Loucy (cell line): ENCODE data around the gene COL8A1.

Experiments used
- H2AFZ ChIP-seq: fragments of 200-600 bp; sonication (generic); 2 replicates; pipeline ENCODE4 v1.6.0; 2016; ENCODE audit warnings: antibody characterized with exemption, mild to moderate bottlenecking, low read length, moderate library complexity
- H3F3A ChIP-seq: fragments of 200-600 bp; 2 replicates; pipeline ENCODE4 v1.6.0; 2016; ENCODE audit warnings: antibody characterized with exemption, low read depth, mild to moderate bottlenecking
- H3K27me3 ChIP-seq: fragments of 200-600 bp; sonication (generic); 2 replicates; pipeline ENCODE4 v1.6.1; 2014; ENCODE audit warnings: low read length, mild to moderate bottlenecking; ENCODE audit not compliant: insufficient read depth, poor library complexity, severe bottlenecking
- H3K36me3 ChIP-seq: fragments of 200-600 bp; sonication (generic); 2 replicates; pipeline ENCODE4 v1.6.1; 2016; ENCODE audit warnings: low read length; ENCODE audit not compliant: insufficient read depth
- H3K4me1 ChIP-seq: fragments of 200-600 bp; sonication (generic); 2 replicates; pipeline ENCODE4 v1.5.1; 2014; ENCODE audit warnings: low read length, mild to moderate bottlenecking; ENCODE audit not compliant: insufficient read depth, poor library complexity, severe bottlenecking
- H3K4me2 ChIP-seq: fragments of 200-600 bp; sonication (generic); 2 replicates; pipeline ENCODE4 v1.6.0; 2014; ENCODE audit warnings: antibody characterized with exemption, low read length, low read depth, mild to moderate bottlenecking; ENCODE audit not compliant: poor library complexity, severe bottlenecking
- H3K4me3 ChIP-seq: fragments of 200-600 bp; sonication (generic); 2 replicates; pipeline ENCODE4 v1.5.1; 2014; ENCODE audit warnings: low read length, mild to moderate bottlenecking, mixed read lengths; ENCODE audit not compliant: poor library complexity, severe bottlenecking
- H3K79me2 ChIP-seq: fragments of 200-600 bp; sonication (generic); 2 replicates; pipeline ENCODE4 v1.6.1; 2014; ENCODE audit warnings: low read length; ENCODE audit not compliant: insufficient read depth
- H3K9ac ChIP-seq: fragments of 200-600 bp; sonication (generic); 2 replicates; pipeline ENCODE4 v1.6.0; 2014; ENCODE audit warnings: mild to moderate bottlenecking, low read depth, low read length, moderate library complexity; ENCODE audit not compliant: poor library complexity, severe bottlenecking
- H3K9me2 ChIP-seq: fragments of 200-600 bp; sonication (generic); replicated peaks from 2 replicates; pipeline ENCODE4 v1.6.1; 2016; ENCODE audit warnings: low read depth, low read length, mixed read lengths
- H3K9me3 ChIP-seq: fragments of 200-600 bp; sonication (generic); 2 replicates; pipeline ENCODE4 v1.6.1; 2014; ENCODE audit warnings: mild to moderate bottlenecking, antibody characterized with exemption, low read length, low read depth; ENCODE audit not compliant: insufficient read depth
- H4K20me1 ChIP-seq: fragments of 200-600 bp; sonication (generic); 2 replicates; pipeline ENCODE4 v1.6.0; 2014; ENCODE audit warnings: antibody characterized with exemption, low read length, mild to moderate bottlenecking; ENCODE audit not compliant: insufficient read depth, poor library complexity, severe bottlenecking
- EZH2phosphoT487 ChIP-seq: fragments of 200-600 bp; IDR thresholded peaks from 2 replicates; pipeline ENCODE4 v1.6.1; 2018; ENCODE audit warnings: antibody characterized with exemption, mild to moderate bottlenecking, moderate library complexity, borderline replicate concordance
- TF ChIP-seq, protein P1 (sequence below): fragments of 200-600 bp; sonication (generic); conservative IDR thresholded peaks from 2 replicates; pipeline ENCODE4 v1.5.1; 2014; ENCODE audit warnings: mild to moderate bottlenecking, antibody characterized with exemption, low read length

Gene COL8A1

DNA sequence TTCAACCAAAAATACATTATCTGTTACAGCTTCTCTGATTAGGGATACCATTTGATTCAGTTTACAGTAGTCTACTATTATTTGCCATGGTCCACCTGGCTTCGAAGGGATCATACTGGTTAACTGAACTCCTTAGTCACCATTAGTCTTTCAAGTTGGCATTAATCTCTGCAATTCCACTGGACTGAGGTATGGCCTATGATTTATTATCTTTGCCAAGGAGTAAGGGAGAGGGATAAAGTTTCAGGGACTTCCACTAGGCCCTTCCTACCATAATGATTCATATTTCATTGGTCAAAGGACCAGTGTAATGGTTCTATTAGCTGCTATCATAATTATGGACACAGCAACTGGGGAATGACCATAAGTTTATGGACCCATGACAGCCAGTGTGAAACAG is 172.0 kb downstream of the COL8A1 start:
- Histone ChIP-seq H4K20me1 (no peaks in the 10 kb centered on the region), H3K36me3 (no peaks in the 10 kb centered on the region), H3K9ac (no peak overlapping the region), H3K9me2 (no peaks in the 10 kb centered on the region), H3K27me3 (no peaks in the 10 kb centered on the region), H3K79me2 (no peaks in the 10 kb centered on the region), H3K4me1 (no peaks in the 10 kb centered on the region), H3K4me2 (no peak overlapping the region), H3F3A (no peaks in the 10 kb centered on the region), H2AFZ (no peak overlapping the region), H3K9me3 (peaks cover 7% of the 10 kb centered on the region; the same call in 1 of the 2 replicates), H3K4me3 (no peak overlapping the region)
- no peak for TF ChIP-seq EZH2phosphoT487
- TF ChIP-seq, protein P1, sequence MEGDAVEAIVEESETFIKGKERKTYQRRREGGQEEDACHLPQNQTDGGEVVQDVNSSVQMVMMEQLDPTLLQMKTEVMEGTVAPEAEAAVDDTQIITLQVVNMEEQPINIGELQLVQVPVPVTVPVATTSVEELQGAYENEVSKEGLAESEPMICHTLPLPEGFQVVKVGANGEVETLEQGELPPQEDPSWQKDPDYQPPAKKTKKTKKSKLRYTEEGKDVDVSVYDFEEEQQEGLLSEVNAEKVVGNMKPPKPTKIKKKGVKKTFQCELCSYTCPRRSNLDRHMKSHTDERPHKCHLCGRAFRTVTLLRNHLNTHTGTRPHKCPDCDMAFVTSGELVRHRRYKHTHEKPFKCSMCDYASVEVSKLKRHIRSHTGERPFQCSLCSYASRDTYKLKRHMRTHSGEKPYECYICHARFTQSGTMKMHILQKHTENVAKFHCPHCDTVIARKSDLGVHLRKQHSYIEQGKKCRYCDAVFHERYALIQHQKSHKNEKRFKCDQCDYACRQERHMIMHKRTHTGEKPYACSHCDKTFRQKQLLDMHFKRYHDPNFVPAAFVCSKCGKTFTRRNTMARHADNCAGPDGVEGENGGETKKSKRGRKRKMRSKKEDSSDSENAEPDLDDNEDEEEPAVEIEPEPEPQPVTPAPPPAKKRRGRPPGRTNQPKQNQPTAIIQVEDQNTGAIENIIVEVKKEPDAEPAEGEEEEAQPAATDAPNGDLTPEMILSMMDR, result no peak

DNA sequence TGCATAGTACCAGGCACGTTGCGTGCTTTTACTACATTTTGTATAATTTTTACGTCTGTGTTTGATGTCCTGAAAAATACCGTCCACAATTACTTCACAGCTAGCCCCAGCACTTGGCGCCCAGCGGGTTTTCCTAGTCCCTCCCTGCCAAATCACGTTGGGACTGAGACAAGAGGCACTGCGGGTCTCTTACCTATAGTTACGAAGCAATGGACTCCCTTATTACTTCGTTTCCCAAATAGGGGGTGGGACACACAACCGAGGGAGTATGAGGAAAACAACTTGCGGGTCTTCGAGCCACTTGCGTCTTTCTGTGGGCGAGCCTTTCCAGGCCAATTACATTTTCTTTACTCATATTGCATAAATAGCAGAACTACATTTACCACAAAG is 178.6 kb downstream of the COL8A1 start:
- H3K79me2 ChIP-seq, result peaks cover 8% of the 10 kb centered on the region; the same call in 1 of the 2 replicates
- peak overlapping the region; percentile 80 for H3K9ac ChIP-seq
- no peaks in the 10 kb centered on the region for H3K9me3 ChIP-seq
- peak overlapping the region; percentile 99 for H2AFZ ChIP-seq
- peaks cover 19% of the 10 kb centered on the region for H3K4me1 ChIP-seq
- H4K20me1 ChIP-seq, result no peaks in the 10 kb centered on the region
- no peaks in the 10 kb centered on the region for H3K27me3 ChIP-seq
- no peaks in the 10 kb centered on the region for H3F3A ChIP-seq
- H3K36me3 ChIP-seq, result no peaks in the 10 kb centered on the region
- H3K4me3 ChIP-seq, result peak overlapping the region; percentile 88
- H3K4me2 ChIP-seq, result peak overlapping the region; percentile 76
- TF ChIP-seq EZH2phosphoT487, result no peak
- TF ChIP-seq, protein P1, result no peak
- H3K9me2 ChIP-seq, result no peaks in the 10 kb centered on the region

DNA sequence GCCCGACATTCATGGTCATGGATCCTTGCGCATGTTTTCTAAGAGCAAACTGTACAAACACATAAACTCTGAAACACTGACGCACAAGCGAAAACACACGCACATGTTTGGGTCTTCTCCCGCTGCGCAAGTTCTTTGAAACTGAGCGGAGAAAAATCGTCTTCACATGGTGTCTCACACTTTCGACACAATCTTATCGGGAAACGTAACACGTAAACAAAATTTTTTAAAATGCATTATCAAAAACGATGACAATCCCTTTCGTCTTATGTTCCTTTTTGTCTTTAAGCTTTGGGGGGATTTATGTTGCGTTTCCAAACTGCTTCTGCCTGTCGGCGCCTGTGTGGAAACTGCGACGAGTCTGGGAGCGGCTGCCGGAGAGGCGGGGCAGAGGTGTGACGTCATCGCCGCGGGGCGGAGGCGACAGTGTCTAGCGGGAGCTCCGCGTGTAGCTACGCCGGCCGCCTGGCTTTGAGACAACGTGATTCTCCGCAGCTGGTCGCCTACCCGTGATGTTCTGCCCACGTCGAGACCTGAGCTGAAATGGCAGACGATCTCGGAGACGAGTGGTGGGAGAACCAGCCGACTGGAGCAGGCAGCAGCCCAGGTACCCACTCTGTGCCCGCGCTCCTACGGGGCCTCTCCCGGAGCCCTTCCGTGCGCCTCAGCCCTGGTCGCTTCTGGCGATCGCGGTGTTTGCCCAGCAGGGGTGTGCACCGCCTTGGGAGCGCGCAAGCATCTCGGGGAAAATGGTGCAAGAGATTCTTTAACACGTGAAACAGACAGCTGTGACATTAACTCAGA is 179.2 kb downstream of the COL8A1 start, which contains the start of gene CMSS1:
CMSS1 (plus strand) TSS at position 426 of the 804 bp plus-strand sequence.
- Histone ChIP-seq H3K4me3 (peak within 1 kb of the TSS; percentile 88), H3K4me1 (peaks cover 19% of the 10 kb centered on the region), H3K36me3 (no peaks in the 10 kb centered on the region), H2AFZ (peak within 1 kb of the TSS; percentile 99), H3K79me2 (peaks cover 8% of the 10 kb centered on the region; the same call in 1 of the 2 replicates), H3F3A (no peaks in the 10 kb centered on the region), H3K4me2 (peak within 1 kb of the TSS; percentile 76), H3K9me2 (no peaks in the 10 kb centered on the region), H3K27me3 (no peaks in the 10 kb centered on the region), H4K20me1 (no peaks in the 10 kb centered on the region), H3K9me3 (no peaks in the 10 kb centered on the region), H3K9ac (peak within 1 kb of the TSS; percentile 80)
- no peak for TF ChIP-seq EZH2phosphoT487
- TF ChIP-seq, protein P1, result peak; percentile 32
